ENCODE measurements around the gene RNF213. TPM values are rescaled to one million over a fixed set of nuclear protein-coding genes. Genes with fewer than 3 reads are reported as not detected.

RNF213 gene
- total and polyA plus RNA-seq, 10 donors = 36.7 to 481 (median 337) TPM

GRCh38 chr17:80265205-80266068 is 4.8 kb downstream of the RNF213 start:
- intact Hi-C loops (cut with DNase I; ENCODE audit: low total_unique reads) = no loop called here
- DNase-seq = no peak
- TF ChIP-seq POLR2AphosphoS5 (IDR thresholded peaks at IDR 0.05) (peak in 2 of 3 donors; percentile 47 to 58), POLR2A (IDR thresholded peaks at IDR 0.05) (no peak)
- H3K27me3 ChIP-seq (replicated peaks in 1 of 7) = no peaks in the 10 kb centered on the region
- H3K27ac ChIP-seq = peak overlapping the region in 7 of 8 donors; percentile 16 to 100 (median 99)
- H3K4me3 ChIP-seq = peak overlapping the region in 7 of 8 donors; percentile 75 to 95 (median 89)
- no peaks in the 10 kb centered on the region for H3K9me3 ChIP-seq
- 64 to 87% (median 73%) methylated on average over 17 of the region's 17 CpGs for WGBS, 5 donors
- H3K36me3 ChIP-seq = peaks cover 3 to 62% (median 36%) of the 10 kb centered on the region in 6 donors
- peaks cover 32 to 94% (median 76%) of the 10 kb centered on the region in 6 donors for H3K4me1 ChIP-seq

- no peaks in the 10 kb centered on the region for H3K27me3 ChIP-seq (replicated peaks in 1 of 7)
- no peak for DNase-seq
- peaks cover 3 to 82% (median 38%) of the 10 kb centered on the region in 6 donors for H3K36me3 ChIP-seq
- H3K9me3 ChIP-seq = no peaks in the 10 kb centered on the region
- WGBS, 5 donors = 96 to 99% (median 97%) methylated on average over 6 of the region's 6 CpGs
- no peak overlapping the region for H3K4me3 ChIP-seq
- TF ChIP-seq POLR2A (IDR thresholded peaks at IDR 0.05) (no peak), POLR2AphosphoS5 (IDR thresholded peaks at IDR 0.05) (no peak), CTCF (IDR thresholded peaks at IDR 0.05 in 8 of 11, conservative IDR thresholded peaks at IDR 0.05 in 3 of 11) (no peak)
- intact Hi-C loops (cut with DNase I; ENCODE audit: low total_unique reads) = no loop called here
- H3K27ac ChIP-seq = no peak overlapping the region
- peaks cover 31 to 100% (median 71%) of the 10 kb centered on the region in 6 donors for H3K4me1 ChIP-seq
Measured at GRCh38 chr17:80267391-80267790, 6.7 kb downstream of the RNF213 start.

GRCh38 chr17:80268427-80268826 is 7.8 kb downstream of the RNF213 start:
- Histone ChIP-seq H3K4me1 (peaks cover 21 to 100% (median 71%) of the 10 kb centered on the region in 6 donors), H3K27me3 (replicated peaks in 1 of 7) (no peaks in the 10 kb centered on the region)
- intact Hi-C loops (cut with DNase I; ENCODE audit: low total_unique reads) = no loop called here

GRCh38 chr17:80269405-80269807 is 8.8 kb downstream of the RNF213 start:
- intact Hi-C loops (cut with DNase I; ENCODE audit: low total_unique reads) = no loop called here
- no peaks in the 10 kb centered on the region for H3K9me3 ChIP-seq
- peaks cover 3 to 100% (median 51%) of the 10 kb centered on the region in 6 donors for H3K36me3 ChIP-seq
- no peak for TF ChIP-seq CTCF (IDR thresholded peaks at IDR 0.05 in 8 of 11, conservative IDR thresholded peaks at IDR 0.05 in 3 of 11)
- TF ChIP-seq POLR2AphosphoS5 (IDR thresholded peaks at IDR 0.05) = no peak
- no peak for TF ChIP-seq POLR2A (IDR thresholded peaks at IDR 0.05)
- H3K27ac ChIP-seq = peak overlapping the region in 1 of 8 donors; percentile 36
- no peak overlapping the region for H3K4me3 ChIP-seq
- DNase-seq = no peak
- no peaks in the 10 kb centered on the region for H3K27me3 ChIP-seq (replicated peaks in 1 of 7)
- 53 to 94% (median 91%) methylated on average over 2 of the region's 2 CpGs for WGBS, 5 donors
- H3K4me1 ChIP-seq = peaks cover 21 to 99% (median 70%) of the 10 kb centered on the region in 6 donors

More at GRCh38 chr17:80268427-80268826, 7.8 kb downstream of the RNF213 start:
- no peaks in the 10 kb centered on the region for H3K9me3 ChIP-seq
- H3K4me3 ChIP-seq = no peak overlapping the region
- TF ChIP-seq POLR2A (IDR thresholded peaks at IDR 0.05) (no peak), POLR2AphosphoS5 (IDR thresholded peaks at IDR 0.05) (no peak), CTCF (IDR thresholded peaks at IDR 0.05 in 8 of 11, conservative IDR thresholded peaks at IDR 0.05 in 3 of 11) (no peak)
- peaks cover 3 to 92% (median 44%) of the 10 kb centered on the region in 6 donors for H3K36me3 ChIP-seq
- DNase-seq = no peak
- 69 to 94% (median 84%) methylated on average over 4 of the region's 4 CpGs for WGBS, 5 donors
- no peak overlapping the region for H3K27ac ChIP-seq
